ENCODE data around the gene BMPR2. TPM values are rescaled to one million over a fixed set of nuclear protein-coding genes. Genes with fewer than 3 reads are reported as not detected.

The BMPR2 gene
- polyA plus RNA-seq, 1 of the 3 experiments (the other 2 are of a cell fraction), result 10.2 TPM

- TF ChIP-seq IRF3 (IDR thresholded peaks at IDR 0.05; ENCODE audit: low read depth, low read length) (no peak), TEAD4 (IDR thresholded peaks at IDR 0.05; ENCODE audit: borderline replicate concordance, insufficient read depth) (no peak), PBX3 (IDR thresholded peaks at IDR 0.05) (no peak), RFX5 (IDR thresholded peaks at IDR 0.05; ENCODE audit: low read length) (no peak), RXRA (IDR thresholded peaks at IDR 0.05; ENCODE audit: borderline replicate concordance, low read depth) (no peak), ZBTB33 (IDR thresholded peaks at IDR 0.05; ENCODE audit: borderline replicate concordance, low read depth) (no peak), SIN3A (IDR thresholded peaks at IDR 0.05; ENCODE audit: borderline replicate concordance, low read depth, low read length) (no peak)
Observed at GRCh38 chr2:202508686-202509085, 132.6 kb downstream of the BMPR2 start (continued).

GRCh38 chr2:202510911-202511310 is 134.8 kb downstream of the BMPR2 start:
- no peak overlapping the region for H3K27ac ChIP-seq (ENCODE audit: low read depth in 2 of 2, low read length in 1 of 2)
- POLR2A ChIA-PET, result no interaction called here
- no peak for TF ChIP-seq GABPA (IDR thresholded peaks at IDR 0.05; ENCODE audit: low read depth)
- no peak for TF ChIP-seq MEF2A (IDR thresholded peaks at IDR 0.05; ENCODE audit: borderline replicate concordance, low read depth)

GRCh38 chr2:202512176-202512575 is 136.0 kb downstream of the BMPR2 start:
- H3K4me1 ChIP-seq (ENCODE audit: control insufficient read depth in 1 of 2, insufficient read depth in 2 of 2, low read depth in 1 of 2, low read length in 1 of 2), result no peaks in the 10 kb centered on the region
- no peak overlapping the region for H3K4me3 ChIP-seq (ENCODE audit: low read depth in 2 of 2, low read length in 1 of 2)
- H3K27ac ChIP-seq (ENCODE audit: low read depth in 2 of 2, low read length in 1 of 2), result no peak overlapping the region
- no peaks in the 10 kb centered on the region for H3K9me2 ChIP-seq
- ChIA-PET POLR2A (interaction anchor here (0.6 kb wide), 1 partner anchor 19 kb away, joined by 3 read pairs; no protein-coding TSS in a partner anchor), CTCF (no interaction called here)
- H3K4me2 ChIP-seq, result no peak overlapping the region
- DNase-seq, result no peak
- no peaks in the 10 kb centered on the region for H4K20me1 ChIP-seq (ENCODE audit: insufficient read depth)
- WGBS (ENCODE audit: low lambda C conversion rate), result 88% methylated on average over 2 of the region's 2 CpGs
- no peaks in the 10 kb centered on the region for H3K27me3 ChIP-seq (ENCODE audit: insufficient read depth)
- peaks cover 12% of the 10 kb centered on the region for H3F3A ChIP-seq (replicated peaks; ENCODE audit: insufficient read depth)
- H2AFZ ChIP-seq (ENCODE audit: low read depth), result no peak overlapping the region
- peaks cover 48% of the 10 kb centered on the region; the same call in 1 of the 2 replicates for H3K79me2 ChIP-seq (ENCODE audit: insufficient read depth)
- no peak overlapping the region for H3K9ac ChIP-seq
- no peaks in the 10 kb centered on the region for H3K9me3 ChIP-seq
- peaks cover 16 to 39% of the 10 kb centered on the region in 2 experiments for H3K36me3 ChIP-seq (replicated peaks in 1 of 2; ENCODE audit: control insufficient read depth in 1 of 2, insufficient read depth in 2 of 2, low read length in 1 of 2)
- TF ChIP-seq CTCF (IDR thresholded peaks at IDR 0.05) (no peak), EZH2phosphoT487 (IDR thresholded peaks at IDR 0.05; ENCODE audit: borderline replicate concordance, low read depth) (no peak), TCF12 (IDR thresholded peaks at IDR 0.05) (no peak), YY1 (IDR thresholded peaks at IDR 0.05; ENCODE audit: low read depth) (no peak), RCOR1 (IDR thresholded peaks at IDR 0.05; ENCODE audit: low read length) (no peak), RXRA (IDR thresholded peaks at IDR 0.05; ENCODE audit: borderline replicate concordance, low read depth) (no peak), SIN3A (IDR thresholded peaks at IDR 0.05; ENCODE audit: borderline replicate concordance, low read depth, low read length) (no peak), USF1 (IDR thresholded peaks at IDR 0.05; ENCODE audit: borderline replicate concordance, low read depth) (no peak), IRF3 (IDR thresholded peaks at IDR 0.05; ENCODE audit: low read depth, low read length) (no peak), MEF2A (IDR thresholded peaks at IDR 0.05; ENCODE audit: borderline replicate concordance, low read depth) (no peak), JUND (IDR thresholded peaks at IDR 0.05) (no peak), FOSL2 (IDR thresholded peaks at IDR 0.05; ENCODE audit: borderline replicate concordance, low read depth) (no peak), TEAD4 (IDR thresholded peaks at IDR 0.05; ENCODE audit: borderline replicate concordance, insufficient read depth) (no peak)

More at GRCh38 chr2:202510911-202511310, 134.8 kb downstream of the BMPR2 start:
- Histone ChIP-seq H3K4me2 (no peak overlapping the region), H3K4me3 (ENCODE audit: low read depth in 2 of 2, low read length in 1 of 2) (no peak overlapping the region), H3K27me3 (ENCODE audit: insufficient read depth) (no peaks in the 10 kb centered on the region), H4K20me1 (ENCODE audit: insufficient read depth) (no peaks in the 10 kb centered on the region), H3F3A (replicated peaks; ENCODE audit: insufficient read depth) (peaks cover 13% of the 10 kb centered on the region), H3K9me3 (no peaks in the 10 kb centered on the region), H3K4me1 (ENCODE audit: control insufficient read depth in 1 of 2, insufficient read depth in 2 of 2, low read depth in 1 of 2, low read length in 1 of 2) (no peaks in the 10 kb centered on the region), H3K9ac (no peak overlapping the region), H3K79me2 (ENCODE audit: insufficient read depth) (peaks cover 50% of the 10 kb centered on the region; the same call in 1 of the 2 replicates), H3K9me2 (no peaks in the 10 kb centered on the region), H2AFZ (ENCODE audit: low read depth) (no peak overlapping the region), H3K36me3 (replicated peaks in 1 of 2; ENCODE audit: control insufficient read depth in 1 of 2, insufficient read depth in 2 of 2, low read length in 1 of 2) (peaks cover 9 to 29% of the 10 kb centered on the region in 2 experiments)
- CTCF ChIA-PET, result no interaction called here
- 95% methylated on average over 3 of the region's 3 CpGs for WGBS (ENCODE audit: low lambda C conversion rate)
- no peak for DNase-seq
